Fibroblast of lung (primary cell): Measurements from ENCODE around the gene DYRK1A.

Experiments
- EZH2 ChIP-seq: IDR thresholded peaks from 2 replicates; pipeline ENCODE4 v1.5.1; 2012; ENCODE audit warnings: low read length, control low read depth, mild to moderate bottlenecking; ENCODE audit errors: missing control alignments
- TF ChIP-seq, protein P1 (sequence below), 2 donors: IDR thresholded peaks in 1 of 2; conservative IDR thresholded peaks in 1 of 2; 1 replicate in 1 of 2; 2 replicates in 1 of 2; pipeline ENCODE4 v1.5.1; 2011 to 2012; ENCODE audit warnings: low read length in 2 of 2, control low read depth in 1 of 2, inconsistent platforms in 1 of 2, low read depth in 1 of 2, mild to moderate bottlenecking in 1 of 2

DNA sequence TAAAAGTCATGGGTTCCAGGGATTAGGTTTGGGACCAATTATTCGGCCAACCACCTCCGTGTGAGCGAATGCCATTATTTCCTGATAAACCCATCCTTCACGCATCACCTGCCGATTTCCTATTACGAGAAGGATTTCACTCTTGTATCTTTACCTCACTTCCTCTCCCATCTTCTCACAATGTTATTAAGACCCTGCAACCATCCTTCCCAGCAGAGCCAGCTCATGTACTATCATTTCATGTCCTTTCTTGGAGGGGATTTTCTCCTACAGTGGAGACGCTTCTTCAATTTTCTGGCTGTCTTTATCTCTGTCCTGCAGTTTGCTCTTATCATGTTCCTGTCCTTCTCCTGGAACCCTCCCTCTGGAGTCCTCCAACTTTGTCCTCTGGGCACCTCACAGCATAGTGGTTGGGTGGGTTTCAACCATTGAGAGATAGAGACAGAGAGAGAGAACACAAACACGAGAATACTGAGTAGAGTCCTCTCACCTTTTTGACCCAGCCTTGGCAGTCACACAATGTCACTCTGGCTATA lies 192.2 kb downstream of the DYRK1A start:
- TF ChIP-seq, protein P1, sequence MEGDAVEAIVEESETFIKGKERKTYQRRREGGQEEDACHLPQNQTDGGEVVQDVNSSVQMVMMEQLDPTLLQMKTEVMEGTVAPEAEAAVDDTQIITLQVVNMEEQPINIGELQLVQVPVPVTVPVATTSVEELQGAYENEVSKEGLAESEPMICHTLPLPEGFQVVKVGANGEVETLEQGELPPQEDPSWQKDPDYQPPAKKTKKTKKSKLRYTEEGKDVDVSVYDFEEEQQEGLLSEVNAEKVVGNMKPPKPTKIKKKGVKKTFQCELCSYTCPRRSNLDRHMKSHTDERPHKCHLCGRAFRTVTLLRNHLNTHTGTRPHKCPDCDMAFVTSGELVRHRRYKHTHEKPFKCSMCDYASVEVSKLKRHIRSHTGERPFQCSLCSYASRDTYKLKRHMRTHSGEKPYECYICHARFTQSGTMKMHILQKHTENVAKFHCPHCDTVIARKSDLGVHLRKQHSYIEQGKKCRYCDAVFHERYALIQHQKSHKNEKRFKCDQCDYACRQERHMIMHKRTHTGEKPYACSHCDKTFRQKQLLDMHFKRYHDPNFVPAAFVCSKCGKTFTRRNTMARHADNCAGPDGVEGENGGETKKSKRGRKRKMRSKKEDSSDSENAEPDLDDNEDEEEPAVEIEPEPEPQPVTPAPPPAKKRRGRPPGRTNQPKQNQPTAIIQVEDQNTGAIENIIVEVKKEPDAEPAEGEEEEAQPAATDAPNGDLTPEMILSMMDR (conservative IDR thresholded peaks at IDR 0.05 in 1 of 2, IDR thresholded peaks at IDR 0.05 in 1 of 2; ENCODE audit: low read depth in 1 of 2, low read length in 2 of 2), result no peak
- TF ChIP-seq EZH2, result no peak
